Activated T-helper 1 cell treated with anti-CD3 and anti-CD28 coated beads, Interleukin-12 subunit alpha, Interleukin-12 subunit beta, Interleukin-2, Interleukin-4 antibody, amounts not matched to agents 30 ng/mL and 10 ng/mL and 1 ng/mL, durations not matched to agents 14 hours and 24 hours and 36 hours (primary cell): ENCODE data around the gene WASL. TPM values are rescaled to one million over a fixed set of nuclear protein-coding genes. Genes with fewer than 3 reads are reported as not detected.

ENCODE experiments used
- DNase-seq: peaks from one replicate; pipeline ENCODE4 v3.0.0; 2021; ENCODE audit warnings: low spot score
- H3K27ac Mint-ChIP-seq: one replicate; pipeline ENCODE4 v1.8.0; 2021; ENCODE audit warnings: mild to moderate bottlenecking, mixed read lengths
- H3K27me3 Mint-ChIP-seq: one replicate; pipeline ENCODE4 v1.8.0; 2022; ENCODE audit warnings: mild to moderate bottlenecking, moderate library complexity, mixed read lengths; ENCODE audit not compliant: insufficient read depth
- H3K36me3 Mint-ChIP-seq: one replicate; pipeline ENCODE4 v1.8.0; 2021; ENCODE audit warnings: low read depth, mixed read lengths
- H3K4me1 Mint-ChIP-seq: one replicate; pipeline ENCODE4 v1.8.0; 2021; ENCODE audit warnings: low read depth, mixed read lengths
- H3K4me3 Mint-ChIP-seq: one replicate; pipeline ENCODE4 v1.8.0; 2021; ENCODE audit warnings: mild to moderate bottlenecking, moderate library complexity, mixed read lengths
- H3K9me3 Mint-ChIP-seq: one replicate; pipeline ENCODE4 v1.8.0; 2021; ENCODE audit warnings: mixed read lengths
- intact Hi-C: fragments of 100-400 bp; cut with micrococcal nuclease; formaldehyde crosslinking; loops from one replicate; pipeline ENCODE4 v1.15.1; 2024
- total RNA-seq: library from RNA; stranded (reverse); gene quantifications from 2 replicates; pipeline ENCODE4 v1.2.3, GENCODE V29; 2022

The WASL gene
- total RNA-seq, 1 donor from 2014 or later, result 7.5 TPM

- H3K27ac Mint-ChIP-seq, result no peak overlapping the region
- no peaks in the 10 kb centered on the region for H3K27me3 Mint-ChIP-seq
- no peaks in the 10 kb centered on the region for H3K4me1 Mint-ChIP-seq
- H3K4me3 Mint-ChIP-seq, result no peak overlapping the region
- H3K36me3 Mint-ChIP-seq, result no peaks in the 10 kb centered on the region
- no peak for DNase-seq
- intact Hi-C loops, result no loop called here
- H3K9me3 Mint-ChIP-seq, result no peaks in the 10 kb centered on the region
Measured at GRCh38 chr7:123656544-123657303, 92.1 kb downstream of the WASL start.

DNA sequence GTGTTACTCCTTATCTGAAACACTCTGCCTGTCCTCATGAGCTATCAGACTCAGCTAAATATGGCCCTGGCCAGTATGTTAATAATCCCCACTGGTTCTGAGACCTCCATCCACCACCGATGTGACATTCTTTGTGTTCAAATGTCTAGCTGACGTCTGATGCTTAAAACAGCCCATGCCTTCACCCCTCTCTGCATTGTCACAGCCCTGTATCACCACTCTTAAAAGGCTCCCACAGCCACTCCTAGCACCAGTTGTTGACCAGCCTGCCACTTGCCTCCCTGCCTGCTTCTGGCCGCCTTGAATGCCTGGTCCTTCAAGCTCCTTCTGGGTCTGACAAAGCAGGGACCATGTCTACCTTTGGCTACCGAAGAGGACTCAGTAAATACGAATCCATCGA is 93.2 kb downstream of the WASL start, which contains the start of gene LMOD2:
LMOD2 (plus strand) TSS at position 253 of the 400 bp plus-strand sequence; CDS start at position 351, 98 bp downstream.
- no peak within 1 kb of the TSS for H3K27ac Mint-ChIP-seq
- H3K36me3 Mint-ChIP-seq, result no peaks in the 10 kb centered on the region
- no peak within 1 kb of the TSS for H3K4me3 Mint-ChIP-seq
- DNase-seq, result no peak
- H3K4me1 Mint-ChIP-seq, result no peaks in the 10 kb centered on the region
- H3K9me3 Mint-ChIP-seq, result no peaks in the 10 kb centered on the region
- H3K27me3 Mint-ChIP-seq, result no peaks in the 10 kb centered on the region
- intact Hi-C loops, result no loop called here

- Mint-ChIP-seq H3K9me3 (no peaks in the 10 kb centered on the region), H3K36me3 (no peaks in the 10 kb centered on the region), H3K4me1 (no peaks in the 10 kb centered on the region), H3K27ac (no peak overlapping the region), H3K27me3 (no peaks in the 10 kb centered on the region), H3K4me3 (no peak overlapping the region)
- no peak for DNase-seq
- intact Hi-C loops, result no loop called here
Measured at GRCh38 chr7:123653162-123653561, 95.6 kb downstream of the WASL start.

- Mint-ChIP-seq H3K4me3 (no peak overlapping the region), H3K9me3 (no peaks in the 10 kb centered on the region), H3K4me1 (no peaks in the 10 kb centered on the region), H3K27me3 (no peaks in the 10 kb centered on the region), H3K36me3 (no peaks in the 10 kb centered on the region), H3K27ac (no peak overlapping the region)
- intact Hi-C loops, result no loop called here
- no peak for DNase-seq
Measured at GRCh38 chr7:123652406-123652805, 96.4 kb downstream of the WASL start.

- intact Hi-C loops, result no loop called here
- Mint-ChIP-seq H3K36me3 (no peaks in the 10 kb centered on the region), H3K4me3 (no peak overlapping the region), H3K9me3 (no peaks in the 10 kb centered on the region), H3K4me1 (no peaks in the 10 kb centered on the region), H3K27me3 (no peaks in the 10 kb centered on the region), H3K27ac (no peak overlapping the region)
- DNase-seq, result no peak
Measured at GRCh38 chr7:123650595-123650994, 98.2 kb downstream of the WASL start.

GRCh38 chr7:123649964-123650363 is 98.8 kb downstream of the WASL start:
- intact Hi-C loops, result no loop called here
- Mint-ChIP-seq H3K27me3 (no peaks in the 10 kb centered on the region), H3K36me3 (no peaks in the 10 kb centered on the region), H3K27ac (no peak overlapping the region), H3K4me1 (no peaks in the 10 kb centered on the region), H3K9me3 (no peaks in the 10 kb centered on the region), H3K4me3 (no peak overlapping the region)
- no peak for DNase-seq

GRCh38 chr7:123647106-123647730 is 101.6 kb downstream of the WASL start:
- Mint-ChIP-seq H3K4me3 (no peak overlapping the region), H3K27me3 (peaks cover 14% of the 10 kb centered on the region), H3K27ac (no peak overlapping the region), H3K9me3 (no peaks in the 10 kb centered on the region), H3K4me1 (no peaks in the 10 kb centered on the region), H3K36me3 (no peaks in the 10 kb centered on the region)
- intact Hi-C loops, result no loop called here
- no peak for DNase-seq

DNA sequence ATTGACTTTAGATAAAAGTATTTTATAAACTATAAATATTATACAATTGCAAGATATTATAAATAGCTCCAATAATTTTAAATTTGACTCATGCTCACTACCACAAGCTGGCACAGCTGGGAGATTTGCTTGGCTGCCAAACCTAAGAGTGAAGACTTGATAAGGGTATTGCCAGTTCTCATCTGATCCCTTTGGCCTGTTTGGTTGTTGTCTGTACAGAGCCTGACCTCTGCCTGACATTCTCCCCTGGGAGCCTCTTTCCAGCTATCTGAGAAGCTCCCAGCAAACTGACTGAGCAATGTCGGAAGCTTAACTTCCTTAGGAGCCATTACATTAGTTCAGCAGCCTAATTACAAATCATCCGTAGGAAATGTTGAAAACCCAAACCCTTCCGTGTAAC is 103.3 kb downstream of the WASL start:
- H3K9me3 Mint-ChIP-seq, result no peaks in the 10 kb centered on the region
- no peak overlapping the region for H3K27ac Mint-ChIP-seq
- H3K27me3 Mint-ChIP-seq, result peaks cover 17% of the 10 kb centered on the region
- H3K4me3 Mint-ChIP-seq, result no peak overlapping the region
- no peaks in the 10 kb centered on the region for H3K36me3 Mint-ChIP-seq
- intact Hi-C loops, result no loop called here
- no peaks in the 10 kb centered on the region for H3K4me1 Mint-ChIP-seq
- no peak for DNase-seq

DNA sequence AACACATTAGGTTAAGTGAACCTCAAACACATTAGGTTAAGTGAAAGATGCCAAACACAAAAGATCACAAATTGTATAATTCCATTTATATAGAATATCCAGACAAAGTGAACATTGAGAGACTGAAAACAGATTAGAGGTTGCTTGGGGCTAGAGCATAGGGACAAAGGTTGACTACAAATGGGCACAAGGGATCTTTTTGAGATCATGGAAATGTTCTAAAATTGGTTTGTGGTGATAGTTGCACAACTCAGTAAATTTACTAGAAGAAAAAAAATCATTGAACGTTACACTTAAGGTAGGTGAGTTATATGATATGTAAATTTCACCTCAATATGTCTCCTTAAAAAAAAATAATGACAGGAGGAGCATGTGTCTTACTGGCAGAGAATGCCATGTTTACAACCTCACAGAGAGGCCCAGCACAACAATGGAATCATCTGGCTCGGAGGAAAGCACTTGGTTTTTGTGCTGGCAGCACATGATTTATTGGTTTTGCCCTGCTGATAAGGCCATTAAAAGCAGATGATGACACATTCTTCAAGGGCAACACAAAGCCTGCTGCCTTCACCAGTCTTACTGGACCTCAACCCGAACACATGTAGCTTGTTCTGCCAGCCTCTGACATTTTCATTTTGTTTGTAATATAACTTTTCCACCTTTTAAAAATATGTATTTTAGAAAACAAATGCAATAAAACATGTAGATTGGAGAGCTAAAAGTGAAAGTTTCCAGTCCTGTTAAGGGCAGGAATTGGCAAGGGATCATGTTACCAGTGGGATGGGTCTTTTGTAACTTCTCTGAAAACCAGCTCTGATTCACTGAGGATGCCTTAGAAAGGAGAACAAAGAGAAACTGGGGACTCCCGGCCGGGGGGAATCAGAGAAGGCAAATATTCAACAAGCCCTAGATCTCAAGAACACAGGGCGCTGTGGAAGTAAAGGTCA is 105.0 kb downstream of the WASL start:
- H3K27ac Mint-ChIP-seq, result no peak overlapping the region
- H3K27me3 Mint-ChIP-seq, result peaks cover 17% of the 10 kb centered on the region
- intact Hi-C loops, result no loop called here
- H3K4me1 Mint-ChIP-seq, result no peaks in the 10 kb centered on the region
- H3K36me3 Mint-ChIP-seq, result no peaks in the 10 kb centered on the region
- no peak overlapping the region for H3K4me3 Mint-ChIP-seq
- H3K9me3 Mint-ChIP-seq, result no peaks in the 10 kb centered on the region
- DNase-seq, result no peak

DNA sequence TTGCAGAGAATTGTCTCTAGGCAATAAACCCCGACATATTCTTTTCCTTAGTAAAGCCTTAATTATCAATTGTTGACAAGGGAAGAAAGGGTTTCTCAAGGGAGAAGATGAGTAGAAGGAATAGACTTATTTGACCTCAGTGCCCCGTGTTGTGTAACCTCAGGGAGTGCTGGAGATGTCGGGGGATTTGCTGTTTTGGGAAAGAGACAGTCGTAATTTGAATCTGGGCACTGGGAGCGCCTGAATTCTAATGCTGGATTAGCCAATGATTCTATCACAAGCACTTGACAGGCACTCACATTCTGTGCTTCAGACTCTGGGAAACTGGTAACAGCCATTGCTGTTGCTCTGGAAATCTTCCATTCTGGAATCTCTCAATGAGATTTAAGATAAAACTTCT is 106.9 kb downstream of the WASL start:
- Mint-ChIP-seq H3K27ac (no peak overlapping the region), H3K4me3 (no peak overlapping the region), H3K9me3 (no peaks in the 10 kb centered on the region), H3K4me1 (no peaks in the 10 kb centered on the region), H3K27me3 (peaks cover 22% of the 10 kb centered on the region), H3K36me3 (no peaks in the 10 kb centered on the region)
- intact Hi-C loops, result no loop called here
- DNase-seq, result no peak

GRCh38 chr7:123640583-123640982 is 108.2 kb downstream of the WASL start:
- Mint-ChIP-seq H3K36me3 (no peaks in the 10 kb centered on the region), H3K27ac (no peak overlapping the region), H3K27me3 (peaks cover 22% of the 10 kb centered on the region), H3K9me3 (no peaks in the 10 kb centered on the region), H3K4me1 (no peaks in the 10 kb centered on the region), H3K4me3 (no peak overlapping the region)
- intact Hi-C loops, result no loop called here
- DNase-seq, result no peak

- Mint-ChIP-seq H3K9me3 (no peaks in the 10 kb centered on the region), H3K36me3 (no peaks in the 10 kb centered on the region), H3K27me3 (peaks cover 24% of the 10 kb centered on the region), H3K4me3 (no peak overlapping the region), H3K27ac (no peak overlapping the region), H3K4me1 (no peaks in the 10 kb centered on the region)
- DNase-seq, result no peak
- intact Hi-C loops, result no loop called here
Measured at GRCh38 chr7:123639631-123640030, 109.2 kb downstream of the WASL start.

GRCh38 chr7:123637878-123638277 is 110.9 kb downstream of the WASL start:
- no peak overlapping the region for H3K4me3 Mint-ChIP-seq
- no peaks in the 10 kb centered on the region for H3K9me3 Mint-ChIP-seq
- H3K36me3 Mint-ChIP-seq, result no peaks in the 10 kb centered on the region
- H3K4me1 Mint-ChIP-seq, result no peaks in the 10 kb centered on the region
- H3K27ac Mint-ChIP-seq, result no peak overlapping the region
- DNase-seq, result no peak
- intact Hi-C loops, result no loop called here
- peaks cover 11% of the 10 kb centered on the region for H3K27me3 Mint-ChIP-seq
